ENCODE results near the gene DOCK3.
"Not testable (repeated sequence)": the region's sequence is repeated elsewhere in the genome, so short reads cannot be mapped to it uniquely, and the experiment has no call there.

Gene DOCK3

DNA sequence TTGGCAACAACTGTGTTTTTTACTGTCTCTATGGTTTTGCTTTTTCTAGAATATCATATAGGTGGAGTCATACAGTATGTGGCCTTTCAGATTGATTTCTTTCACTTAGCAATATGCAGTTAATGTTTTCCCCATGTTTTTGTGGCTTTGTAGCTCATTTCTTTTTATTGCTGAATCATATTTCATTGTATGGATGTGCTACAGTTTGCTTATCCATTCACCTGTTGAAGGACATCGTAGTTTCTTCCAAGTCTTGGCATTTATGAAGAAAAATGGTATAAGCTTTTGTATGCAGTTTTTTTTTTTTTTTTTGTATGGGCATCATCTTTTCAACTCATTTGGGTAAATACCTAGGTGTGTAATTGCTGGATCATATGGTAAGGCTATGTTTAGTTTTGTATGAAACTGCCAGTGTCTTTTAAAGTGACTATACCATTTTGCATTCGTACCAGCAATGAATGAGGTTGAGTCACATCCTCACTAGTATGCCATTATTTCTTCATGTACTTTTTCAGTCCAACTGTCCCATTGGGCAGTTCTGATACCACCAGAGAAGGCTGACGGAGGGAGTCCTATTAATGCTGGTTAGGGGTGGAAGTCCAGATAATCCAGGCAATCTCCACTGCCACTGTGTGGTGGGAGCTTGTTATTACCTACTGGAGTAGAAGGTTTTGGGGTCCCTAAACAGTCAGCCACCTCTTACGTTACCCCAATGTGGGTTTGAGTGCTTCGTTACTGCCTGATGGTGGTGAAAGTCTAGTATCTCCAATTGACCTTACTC is 210.5 kb downstream of the DOCK3 start:
- no peak overlapping the region for H3K4me3 ChIP-seq (ENCODE audit: low read depth, low read length)

DNA sequence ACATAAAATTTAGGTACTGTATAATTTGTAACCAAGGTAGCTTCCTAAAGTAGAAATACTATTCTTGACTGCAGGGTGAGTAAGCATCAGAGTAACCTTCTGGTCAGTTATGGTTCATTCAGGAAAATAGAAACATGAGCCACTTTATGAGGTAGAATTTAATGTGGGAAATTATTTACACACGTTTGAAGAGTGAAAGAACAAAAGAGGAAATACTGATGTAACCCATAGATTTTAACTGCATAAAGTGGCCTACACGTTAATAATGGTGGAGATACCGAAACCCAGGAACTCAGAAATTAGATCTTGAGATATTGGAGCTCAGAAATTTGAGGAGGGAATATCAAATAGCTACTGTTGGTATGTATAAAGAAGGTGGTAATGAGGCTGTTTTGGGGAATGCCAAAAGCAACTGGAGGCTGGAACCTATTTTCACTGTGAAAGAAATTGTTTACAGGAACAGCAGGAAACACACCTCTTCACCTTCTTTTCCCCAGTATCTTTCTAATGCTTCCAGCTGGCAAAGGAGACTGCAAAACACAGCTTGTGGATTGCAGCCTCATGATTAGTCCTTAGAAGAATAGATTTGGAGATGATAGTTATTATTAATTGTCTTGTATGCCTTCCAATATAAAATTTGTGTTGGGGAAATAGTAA is 216.1 kb downstream of the DOCK3 start:
- Histone ChIP-seq H3K9me3 (no peaks in the 10 kb centered on the region), H3K27me3 (no peaks in the 10 kb centered on the region), H3K4me1 (no peaks in the 10 kb centered on the region), H3K36me3 (no peaks in the 10 kb centered on the region), H3K4me3 (ENCODE audit: low read depth, low read length) (no peak overlapping the region)
- TF ChIP-seq, protein P1, sequence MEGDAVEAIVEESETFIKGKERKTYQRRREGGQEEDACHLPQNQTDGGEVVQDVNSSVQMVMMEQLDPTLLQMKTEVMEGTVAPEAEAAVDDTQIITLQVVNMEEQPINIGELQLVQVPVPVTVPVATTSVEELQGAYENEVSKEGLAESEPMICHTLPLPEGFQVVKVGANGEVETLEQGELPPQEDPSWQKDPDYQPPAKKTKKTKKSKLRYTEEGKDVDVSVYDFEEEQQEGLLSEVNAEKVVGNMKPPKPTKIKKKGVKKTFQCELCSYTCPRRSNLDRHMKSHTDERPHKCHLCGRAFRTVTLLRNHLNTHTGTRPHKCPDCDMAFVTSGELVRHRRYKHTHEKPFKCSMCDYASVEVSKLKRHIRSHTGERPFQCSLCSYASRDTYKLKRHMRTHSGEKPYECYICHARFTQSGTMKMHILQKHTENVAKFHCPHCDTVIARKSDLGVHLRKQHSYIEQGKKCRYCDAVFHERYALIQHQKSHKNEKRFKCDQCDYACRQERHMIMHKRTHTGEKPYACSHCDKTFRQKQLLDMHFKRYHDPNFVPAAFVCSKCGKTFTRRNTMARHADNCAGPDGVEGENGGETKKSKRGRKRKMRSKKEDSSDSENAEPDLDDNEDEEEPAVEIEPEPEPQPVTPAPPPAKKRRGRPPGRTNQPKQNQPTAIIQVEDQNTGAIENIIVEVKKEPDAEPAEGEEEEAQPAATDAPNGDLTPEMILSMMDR (IDR thresholded peaks at IDR 0.05; ENCODE audit: low read depth, low read length) = no peak
- no peak for DNase-seq

More for the DNA sequence above, 210.5 kb downstream of the DOCK3 start:
- TF ChIP-seq, protein P1 (IDR thresholded peaks at IDR 0.05; ENCODE audit: low read depth, low read length) = no peak
- DNase-seq = peak; percentile 4
- Histone ChIP-seq H3K36me3 (no peaks in the 10 kb centered on the region), H3K4me1 (no peaks in the 10 kb centered on the region), H3K9me3 (no peaks in the 10 kb centered on the region), H3K27me3 (no peaks in the 10 kb centered on the region)

DNA sequence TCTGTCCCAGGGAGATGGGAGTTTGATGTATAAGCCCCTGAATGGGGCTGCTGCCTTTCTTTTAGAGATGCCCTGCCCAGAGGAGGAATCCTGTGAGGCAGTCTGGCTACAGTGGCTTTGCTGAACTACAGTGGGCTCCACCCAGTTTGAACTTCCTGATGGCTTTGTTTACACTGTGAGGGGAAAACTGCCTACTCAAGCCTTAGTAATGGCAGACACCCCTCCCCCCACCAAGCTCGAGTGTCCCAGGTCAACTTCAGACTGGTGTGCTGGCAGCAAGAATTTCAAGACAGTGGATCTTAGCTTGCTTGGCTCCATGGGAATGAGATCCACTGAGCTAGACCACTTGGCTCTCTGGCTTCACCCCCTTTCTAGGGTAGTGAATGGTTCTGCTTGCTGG is 226.4 kb downstream of the DOCK3 start:
- not testable (repeated sequence) for H3K4me1 ChIP-seq; H3K27me3 ChIP-seq; H3K36me3 ChIP-seq; H3K4me3 ChIP-seq (ENCODE audit: low read depth, low read length); H3K9me3 ChIP-seq; DNase-seq

DNA sequence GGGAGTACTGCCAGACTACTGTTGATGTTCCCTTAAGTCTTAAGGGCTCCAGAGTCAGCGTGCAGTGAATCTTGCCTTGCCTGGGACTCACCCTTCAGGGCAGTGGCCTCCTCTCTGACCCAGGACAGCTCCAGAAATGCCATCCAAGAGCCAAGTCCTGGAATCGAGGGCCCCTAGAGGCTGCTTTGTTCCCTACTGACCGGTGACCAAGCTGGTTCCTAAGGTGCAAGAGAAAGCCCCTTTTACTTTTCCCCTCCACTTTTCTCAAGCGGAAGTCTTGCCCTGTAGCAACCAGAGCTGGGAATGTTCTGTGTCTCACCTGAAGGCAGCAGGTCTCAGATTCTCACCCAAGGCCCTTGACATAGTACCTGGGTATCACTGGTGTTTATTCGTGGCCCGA is 238.0 kb downstream of the DOCK3 start:
- Histone ChIP-seq H3K27me3 (no peaks in the 10 kb centered on the region), H3K36me3 (no peaks in the 10 kb centered on the region), H3K4me1 (no peaks in the 10 kb centered on the region), H3K4me3 (ENCODE audit: low read depth, low read length) (no peak overlapping the region), H3K9me3 (no peaks in the 10 kb centered on the region)
- TF ChIP-seq, protein P1 (IDR thresholded peaks at IDR 0.05; ENCODE audit: low read depth, low read length) = no peak
- no peak for DNase-seq

DNA sequence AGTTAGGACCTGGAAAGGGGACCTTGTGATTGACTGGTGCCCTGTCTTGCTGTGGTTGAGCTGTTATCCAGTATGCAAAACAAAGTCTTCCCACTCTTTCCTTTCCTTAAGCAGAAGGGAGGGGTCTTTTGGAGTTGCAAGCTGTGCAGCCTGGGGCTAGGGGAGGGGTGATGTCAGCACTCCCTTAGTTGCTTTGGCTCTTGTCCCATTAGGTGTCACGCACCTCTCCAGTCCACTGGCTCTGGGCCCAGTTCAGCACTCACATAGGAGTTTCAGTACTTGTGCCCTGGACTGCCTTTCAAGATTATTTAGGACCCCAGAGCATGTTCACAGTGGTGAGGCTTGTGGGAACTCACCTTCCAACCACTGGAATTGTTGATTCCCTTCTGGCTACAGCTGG is 238.5 kb downstream of the DOCK3 start:
- Histone ChIP-seq H3K36me3 (no peaks in the 10 kb centered on the region), H3K4me3 (ENCODE audit: low read depth, low read length) (no peak overlapping the region), H3K9me3 (no peaks in the 10 kb centered on the region), H3K4me1 (no peaks in the 10 kb centered on the region), H3K27me3 (no peaks in the 10 kb centered on the region)
- TF ChIP-seq, protein P1 (IDR thresholded peaks at IDR 0.05; ENCODE audit: low read depth, low read length) = no peak
- no peak for DNase-seq

DNA sequence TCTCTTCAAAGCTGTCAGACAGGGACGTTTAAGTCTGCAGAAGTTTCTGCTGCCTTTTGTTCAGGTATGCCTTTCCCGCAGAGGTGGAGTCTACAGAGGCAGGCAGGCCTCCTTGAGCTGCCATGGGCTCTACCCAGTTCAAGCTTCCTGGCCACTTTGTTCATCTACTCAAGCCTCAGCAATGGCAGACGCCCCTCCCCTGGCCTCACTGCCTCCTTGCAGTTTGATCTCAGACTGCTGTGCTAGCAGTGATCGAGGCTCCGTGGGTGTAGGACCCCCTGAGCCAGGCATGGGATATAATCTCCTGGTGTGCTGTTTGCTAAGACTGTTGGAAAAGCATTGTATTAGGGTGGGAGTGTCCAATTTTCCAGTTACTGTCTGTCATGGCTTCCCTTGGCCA is 247.3 kb downstream of the DOCK3 start:
- H3K4me3 ChIP-seq (ENCODE audit: low read depth, low read length); H3K4me1 ChIP-seq; H3K27me3 ChIP-seq; H3K36me3 ChIP-seq; H3K9me3 ChIP-seq; DNase-seq: not testable (repeated sequence)

DNA sequence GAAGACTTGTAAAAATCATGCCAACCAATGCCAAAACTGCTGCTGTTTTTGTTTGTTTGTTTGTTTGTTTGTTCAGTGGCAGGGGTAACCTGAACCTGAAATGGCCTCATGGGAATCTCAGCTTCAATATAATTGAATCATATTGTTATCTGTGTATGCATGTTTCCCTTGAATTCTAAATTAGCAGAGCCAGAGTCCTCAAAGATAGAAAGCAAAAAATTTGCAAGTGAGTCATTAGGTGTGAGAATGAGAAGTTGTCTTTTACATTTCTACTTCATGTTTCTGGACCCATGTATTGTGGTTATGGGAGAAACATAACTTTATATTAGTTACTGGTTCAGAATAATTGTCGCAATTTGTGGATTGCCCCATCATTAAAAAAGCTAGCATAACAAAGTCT is 249.2 kb downstream of the DOCK3 start:
- TF ChIP-seq, protein P1 (IDR thresholded peaks at IDR 0.05; ENCODE audit: low read depth, low read length) = no peak
- no peaks in the 10 kb centered on the region for H3K4me1 ChIP-seq
- DNase-seq = no peak
- no peaks in the 10 kb centered on the region for H3K27me3 ChIP-seq
- no peaks in the 10 kb centered on the region for H3K9me3 ChIP-seq
- H3K36me3 ChIP-seq = no peaks in the 10 kb centered on the region
- H3K4me3 ChIP-seq (ENCODE audit: low read depth, low read length) = no peak overlapping the region
